Right hindlimb (tissue), 1 donor: ENCODE data around the gene KIZ.

Source experiments
- DNase-seq: peaks from one replicate; pipeline ENCODE4 v3.0.0-alpha.2; 2018

KIZ gene

DNA sequence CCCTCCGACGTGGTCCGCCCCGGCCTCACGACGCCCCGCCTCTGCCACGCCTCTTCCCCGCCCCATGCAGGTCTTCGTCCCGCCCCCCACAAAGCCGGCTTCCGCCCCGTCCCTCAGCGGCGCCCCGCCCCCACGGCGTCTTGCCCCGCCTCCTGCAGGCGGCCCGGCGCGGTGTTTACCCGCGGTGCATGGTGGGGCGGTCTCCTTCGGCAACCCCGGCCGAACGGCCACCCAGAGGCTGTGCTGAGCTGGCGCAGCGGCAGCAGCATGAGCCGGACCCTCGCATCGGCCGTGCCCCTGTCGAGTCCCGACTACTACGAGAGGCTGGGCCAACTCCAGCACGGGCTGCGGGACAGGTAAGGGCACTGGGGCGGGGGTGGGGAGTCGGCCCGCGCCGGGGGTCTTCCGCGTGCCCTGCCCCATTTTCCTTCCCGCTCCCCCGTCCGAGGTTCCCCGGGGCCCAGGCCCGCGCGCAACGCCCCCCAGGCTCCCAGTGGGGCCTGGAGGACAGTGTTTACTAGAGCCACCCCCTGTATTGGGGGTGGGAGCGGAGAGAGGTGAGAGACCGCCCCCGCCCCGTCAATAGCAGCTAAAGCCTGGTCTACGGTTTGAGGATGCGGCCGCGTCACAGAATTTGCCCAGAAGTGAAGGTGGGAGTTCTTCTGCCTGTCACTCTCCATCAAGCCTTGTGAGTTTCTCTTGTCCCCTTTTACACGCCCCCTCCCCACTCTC is at the start of gene KIZ:
Gene KIZ (plus strand): TSS at position 234 of the 732 bp plus-strand sequence. CDS start 34 bp downstream, at position 268.
- DNase-seq, result peak; percentile 97

DNA sequence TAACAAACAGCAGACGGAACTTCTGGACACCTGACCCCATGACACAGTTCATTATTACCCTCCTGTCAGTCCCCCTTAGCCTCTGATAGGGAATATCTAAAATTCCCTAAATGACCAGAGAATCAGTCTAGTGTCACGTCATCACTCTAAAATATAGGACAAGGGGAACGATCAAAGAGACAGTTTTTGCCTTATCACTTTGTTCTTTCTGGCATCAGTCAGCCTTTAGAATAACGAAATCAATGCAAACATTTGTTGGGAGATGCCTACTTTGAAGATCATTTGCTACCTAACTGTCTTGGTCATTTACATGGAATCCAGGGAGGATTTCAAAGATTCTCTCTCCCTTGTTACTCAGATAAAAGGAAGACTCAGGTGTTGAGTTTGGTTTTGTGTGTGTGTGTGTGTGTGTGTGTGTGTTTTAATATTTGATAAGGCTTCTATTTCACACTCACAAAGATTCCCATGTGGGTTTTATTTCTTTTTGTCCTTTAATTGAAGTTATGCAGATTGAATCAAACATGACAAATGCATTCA is 48.0 kb upstream of the KIZ start:
- DNase-seq, result no peak

DNA sequence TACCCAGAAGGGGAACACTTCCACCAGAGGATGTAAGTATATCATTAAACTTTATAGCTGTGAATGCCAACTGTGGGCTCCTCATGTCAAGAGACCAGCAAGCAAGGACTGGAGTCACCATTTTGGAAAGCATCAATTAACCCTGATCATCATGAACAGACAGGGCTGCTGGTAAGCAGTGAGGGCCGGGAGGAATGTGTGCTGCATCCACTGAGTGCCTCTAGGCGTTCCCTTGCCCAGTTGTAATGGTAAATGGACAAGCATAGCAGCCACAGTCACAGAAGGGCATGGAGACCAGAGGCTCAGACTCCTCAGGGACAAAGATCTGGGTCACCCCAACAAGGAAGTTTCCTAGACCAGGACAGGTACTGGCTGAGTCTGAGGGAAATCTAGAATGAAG is 43.3 kb upstream of the KIZ start:
- DNase-seq, result no peak

- no peak for DNase-seq
Observed at GRCh38 chr20:21083825-21084325, 42.0 kb upstream of the KIZ start.

- DNase-seq, result no peak
Observed at GRCh38 chr20:21087862-21088540, 37.9 kb upstream of the KIZ start.

GRCh38 chr20:21089391-21089790 is 36.5 kb upstream of the KIZ start:
- no peak for DNase-seq

DNA sequence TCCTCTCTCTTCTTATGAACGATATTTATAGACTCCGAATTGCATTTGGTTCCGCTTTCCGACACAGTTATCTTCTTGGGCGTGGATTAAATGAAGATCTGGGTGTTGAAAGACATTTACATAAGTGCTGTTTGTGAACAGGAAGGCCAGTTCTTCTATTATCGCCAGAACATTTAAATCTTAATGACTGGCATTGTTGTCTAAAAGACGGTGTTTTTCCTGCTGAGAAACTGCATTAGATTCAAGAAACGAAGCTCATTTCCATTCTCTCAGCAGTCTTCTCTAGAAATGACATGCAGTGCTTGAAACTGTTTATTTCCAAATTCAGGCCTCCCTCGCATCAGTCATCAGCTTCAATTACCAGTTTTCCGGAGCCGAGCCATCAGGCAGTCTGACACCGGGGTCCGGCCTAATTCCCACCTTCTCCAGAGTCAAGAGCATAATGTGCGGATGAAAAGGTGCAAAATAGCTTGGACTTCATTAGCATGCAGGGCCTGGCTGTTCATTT is 35.7 kb upstream of the KIZ start:
- DNase-seq, result no peak

- DNase-seq, result no peak
Observed at GRCh38 chr20:21090721-21091120, 35.2 kb upstream of the KIZ start.

GRCh38 chr20:21092806-21093205 is 33.1 kb upstream of the KIZ start:
- DNase-seq, result no peak

GRCh38 chr20:21096321-21097043 is 29.4 kb upstream of the KIZ start:
- DNase-seq, result no peak

- DNase-seq, result peak; percentile 41
Observed at GRCh38 chr20:21099751-21100577, 25.9 kb upstream of the KIZ start.

GRCh38 chr20:21100578-21101452 is 25.1 kb upstream of the KIZ start:
- no peak for DNase-seq

DNA sequence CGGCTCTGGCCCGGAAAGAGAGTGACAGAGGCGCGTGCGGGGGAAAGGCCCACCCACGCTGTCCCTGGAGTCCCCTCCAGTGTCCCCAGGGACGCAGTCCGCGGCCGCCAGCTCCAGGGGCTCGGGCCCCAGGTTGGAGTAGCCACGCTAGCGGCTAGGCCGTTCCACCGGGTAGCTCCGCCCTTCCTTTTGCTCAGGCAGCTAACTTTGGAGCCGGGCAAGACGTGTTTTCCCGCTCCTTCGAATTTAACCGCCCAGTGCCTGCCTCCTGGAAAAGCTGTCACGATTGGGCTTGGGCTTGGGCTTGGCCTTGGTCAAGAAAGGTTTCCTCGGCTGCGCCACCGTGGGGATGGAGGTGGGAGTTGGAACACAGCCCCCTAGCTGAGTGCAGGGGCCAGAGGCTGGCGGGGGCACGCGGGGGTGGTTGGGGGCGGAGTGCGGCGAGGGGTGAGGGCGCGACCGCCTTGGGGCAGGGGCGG is 24.4 kb upstream of the KIZ start:
- DNase-seq, result peak; percentile 34

- peak; percentile 28 for DNase-seq
Observed at GRCh38 chr20:21101932-21102575, 23.8 kb upstream of the KIZ start.

DNA sequence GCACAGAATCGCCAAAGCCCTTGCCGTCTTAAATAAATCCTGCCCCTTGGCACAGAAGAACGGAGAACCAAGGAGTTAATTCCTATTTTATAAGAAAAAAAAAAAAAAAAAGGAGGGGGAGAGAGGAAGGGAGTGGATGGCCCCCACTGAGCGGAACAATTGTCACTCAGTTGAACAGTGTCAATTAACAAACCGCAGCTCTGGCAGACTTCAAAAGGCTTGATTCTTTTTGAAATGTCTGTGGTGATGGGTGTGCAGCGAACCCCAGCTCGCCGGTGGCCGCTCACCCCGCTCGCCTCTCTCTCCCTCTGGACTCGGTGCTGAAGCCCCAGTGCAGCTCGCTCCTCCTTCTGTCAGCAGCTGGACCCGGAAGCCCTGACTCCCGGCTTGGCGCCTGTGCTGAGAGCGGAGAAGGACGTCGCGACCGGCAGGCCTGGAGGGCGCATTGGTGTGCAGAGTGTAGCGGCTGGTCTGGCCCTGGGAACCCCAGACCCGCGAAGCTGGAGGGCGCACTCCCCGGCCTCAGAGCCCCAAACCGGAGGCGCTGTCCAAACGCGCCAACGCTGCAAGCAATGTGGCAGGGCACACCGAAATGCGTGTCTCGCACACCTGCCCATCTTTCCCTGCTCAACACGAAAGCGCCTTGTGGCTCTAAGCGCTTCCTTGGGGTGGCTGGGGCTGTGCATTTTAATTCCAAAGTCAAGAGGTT is 23.1 kb upstream of the KIZ start:
- DNase-seq, result peak; percentile 31

DNA sequence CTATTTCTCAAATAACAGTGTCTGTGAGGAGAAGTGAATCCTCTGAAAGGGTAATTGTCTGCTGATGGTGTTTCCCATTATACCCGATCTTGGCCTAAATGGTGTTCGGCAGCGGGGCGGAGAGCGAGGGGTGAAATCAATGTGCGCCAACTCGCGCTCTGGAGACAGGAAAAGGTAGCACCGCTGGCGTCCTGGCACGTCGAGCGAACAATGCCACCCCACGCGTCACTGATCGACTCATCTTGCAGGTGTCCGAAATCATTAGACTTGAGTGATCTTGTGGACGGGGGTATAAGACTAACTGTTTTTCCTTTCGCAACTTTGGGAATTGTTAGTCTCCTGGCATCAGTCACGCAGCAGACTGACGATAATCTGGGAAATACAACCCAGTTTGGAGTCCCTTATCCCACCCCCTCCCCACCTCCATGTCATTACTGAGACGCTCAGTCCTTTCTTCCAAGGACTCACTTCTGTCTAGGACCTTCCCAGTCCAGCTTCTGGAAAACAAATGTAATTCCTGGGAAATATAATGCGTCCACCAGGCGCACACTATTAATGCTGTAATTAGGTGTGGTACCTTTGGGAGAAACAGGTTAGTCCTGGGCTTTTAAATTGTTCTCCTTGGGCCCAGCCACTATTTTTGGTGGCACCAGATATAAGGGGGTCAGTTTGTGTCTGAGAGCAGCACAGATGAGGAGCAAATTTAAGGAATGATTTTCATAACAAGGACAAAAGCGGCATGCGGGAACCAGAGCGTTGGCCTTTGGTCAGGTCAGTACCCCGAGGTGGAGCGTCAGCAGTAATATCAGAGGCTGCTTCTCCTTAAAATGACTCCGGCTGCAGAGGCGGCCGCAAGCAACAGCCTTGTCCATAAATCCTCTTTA is 22.1 kb upstream of the KIZ start:
- DNase-seq, result no peak

DNA sequence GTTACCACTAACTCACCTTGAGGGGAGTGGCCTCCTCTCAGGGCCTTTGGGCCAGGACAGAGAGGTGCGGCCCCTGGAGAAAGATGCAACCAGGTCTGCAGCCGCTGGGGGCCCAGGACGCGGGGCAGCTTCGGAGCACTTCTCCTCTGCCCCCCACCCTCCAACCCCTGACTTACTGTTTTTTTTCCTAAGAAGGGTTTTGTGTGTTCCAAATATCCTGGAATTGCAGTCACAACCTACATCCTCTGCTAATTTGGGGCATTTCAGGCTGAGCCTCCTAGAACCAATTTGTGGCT is 21.5 kb upstream of the KIZ start:
- no peak for DNase-seq

GRCh38 chr20:21104921-21105320 is 21.0 kb upstream of the KIZ start:
- DNase-seq, result no peak
